Measurements from ENCODE around the gene CAMK4.
"Not testable (repeated sequence)": the region's sequence is repeated elsewhere in the genome, so short reads cannot be mapped to it uniquely, and the experiment has no call there.

The CAMK4 gene

GRCh38 chr5:111386832-111387162 lies 162.6 kb downstream of the CAMK4 start:
- DNase-seq = no peak

GRCh38 chr5:111387361-111387760 lies 163.2 kb downstream of the CAMK4 start:
- DNase-seq = no peak

- DNase-seq = no peak
These were observed 165.4 kb downstream of the CAMK4 start for GRCh38 chr5:111389390-111390082.

DNA sequence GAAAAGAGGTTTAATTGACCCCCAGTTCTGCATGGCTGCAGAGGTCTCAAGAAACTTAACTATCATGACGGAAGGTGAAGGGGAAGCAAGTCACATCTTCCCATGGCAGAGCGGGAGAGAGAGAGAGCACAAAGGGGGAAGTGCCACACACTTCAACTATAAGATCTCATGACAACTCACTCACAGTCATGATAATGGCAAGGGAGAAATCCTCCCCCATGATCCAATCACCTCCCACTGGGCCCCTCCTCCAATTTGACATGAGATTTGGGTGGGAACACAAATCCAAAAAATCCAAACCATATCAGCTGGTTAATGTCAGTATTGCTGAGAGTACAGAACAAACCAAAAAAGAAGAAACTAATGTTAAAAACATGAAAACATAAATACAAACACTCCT lies 168.0 kb downstream of the CAMK4 start:
- no peak for DNase-seq

DNA sequence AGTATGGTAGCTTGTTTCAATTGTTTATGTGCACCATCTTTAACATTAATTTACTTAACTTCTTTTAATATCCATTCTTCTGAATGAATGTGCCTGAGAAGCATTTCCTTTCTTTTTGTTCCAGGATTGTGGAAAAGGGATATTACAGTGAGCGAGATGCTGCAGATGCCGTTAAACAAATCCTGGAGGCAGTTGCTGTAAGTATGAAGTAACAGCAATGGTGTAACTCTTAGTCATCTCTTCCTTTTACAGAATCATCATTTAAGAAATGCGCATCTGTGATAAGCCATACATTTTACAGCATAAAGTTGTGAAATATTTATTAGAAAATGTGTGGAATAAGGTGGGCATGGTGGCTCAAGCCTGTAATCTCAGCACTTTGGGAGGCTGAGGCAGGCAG lies 170.4 kb downstream of the CAMK4 start:
- no peak for DNase-seq

GRCh38 chr5:111398013-111398412 lies 173.8 kb downstream of the CAMK4 start:
- DNase-seq = peak in 1 of 5 donors; percentile 15

- no peak for DNase-seq
These were observed 174.9 kb downstream of the CAMK4 start for GRCh38 chr5:111399113-111399512.

DNA sequence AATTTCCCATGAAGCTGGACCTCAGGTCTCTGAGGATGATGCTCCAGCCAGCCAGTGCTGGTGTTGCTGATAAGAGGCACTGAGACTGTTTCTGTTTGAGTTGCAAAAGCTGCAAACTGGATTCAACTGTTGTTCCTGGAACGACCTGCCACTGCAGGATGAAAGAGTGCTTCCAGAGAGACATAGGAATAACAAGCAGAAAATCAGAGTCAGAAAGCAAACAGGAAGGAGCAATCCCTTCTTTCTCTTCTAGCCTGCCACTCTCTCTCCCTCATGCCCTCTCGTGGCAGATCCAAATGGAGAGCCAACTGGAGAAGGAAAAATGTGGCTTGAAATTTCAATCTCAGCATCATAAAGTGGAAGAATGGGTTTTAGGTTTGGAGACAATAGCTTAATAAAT lies 177.7 kb downstream of the CAMK4 start:
- DNase-seq = no peak

GRCh38 chr5:111404270-111404769 lies 180.1 kb downstream of the CAMK4 start:
- no peak for DNase-seq

DNA sequence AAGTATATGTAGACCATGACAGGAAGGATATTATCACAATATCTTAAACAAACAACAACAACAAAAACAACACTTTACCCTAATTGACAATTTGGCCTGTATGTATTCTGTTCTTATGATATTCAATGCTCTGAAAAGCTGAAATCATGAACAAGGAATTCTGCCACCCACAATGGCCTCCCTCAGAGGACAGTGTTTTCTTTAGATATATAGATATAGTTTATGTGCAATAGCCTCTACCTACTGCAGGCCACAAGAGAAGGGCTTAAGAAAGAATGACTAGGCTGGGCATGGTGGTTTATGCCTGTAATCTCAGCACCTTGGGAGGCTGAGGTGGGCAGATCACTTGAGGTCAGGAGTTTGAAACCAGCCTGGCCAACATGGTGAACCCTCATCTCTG lies 183.4 kb downstream of the CAMK4 start:
- no peak for DNase-seq

DNA sequence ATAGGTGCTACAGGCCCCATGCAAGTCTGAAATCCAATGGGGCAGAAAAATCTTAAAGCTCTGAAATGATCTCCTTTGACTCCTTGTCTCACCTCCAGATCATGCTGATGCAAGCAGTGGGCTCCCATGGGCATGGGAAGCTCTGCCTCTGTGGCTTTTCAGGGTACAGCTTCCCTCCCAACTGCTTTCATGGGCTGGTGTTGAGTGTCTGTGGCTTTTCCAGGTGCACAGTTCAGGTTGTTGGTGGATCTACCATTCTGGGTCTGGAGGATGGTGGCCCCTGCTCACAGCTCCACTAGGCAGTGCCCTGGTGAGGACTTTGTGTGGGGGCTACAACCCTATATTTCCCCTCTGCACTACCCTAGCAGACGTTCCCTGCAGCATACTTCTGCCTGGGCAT lies 184.6 kb downstream of the CAMK4 start:
- no peak for DNase-seq

DNA sequence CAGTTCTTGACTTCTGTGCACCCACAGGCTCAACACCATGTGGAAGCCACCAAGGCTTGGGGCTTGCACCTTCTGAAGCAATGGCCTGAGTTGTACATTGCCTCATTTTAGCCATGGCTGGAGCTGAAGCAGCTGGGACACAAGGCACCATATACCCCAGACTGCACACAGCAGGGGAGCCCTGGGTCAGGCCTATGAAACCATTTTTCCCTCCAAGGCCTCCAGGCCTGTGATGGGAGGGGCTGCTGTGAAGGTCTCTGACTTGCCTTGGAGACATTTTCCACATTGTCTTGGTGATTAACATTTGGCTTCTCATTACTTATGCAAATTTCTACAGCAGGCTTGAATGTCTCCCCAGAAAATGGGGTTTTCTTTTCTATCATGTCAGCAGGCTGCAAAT lies 185.1 kb downstream of the CAMK4 start:
- not testable (repeated sequence) for DNase-seq

GRCh38 chr5:111410067-111410466 lies 185.9 kb downstream of the CAMK4 start:
- not testable (repeated sequence) for DNase-seq

DNA sequence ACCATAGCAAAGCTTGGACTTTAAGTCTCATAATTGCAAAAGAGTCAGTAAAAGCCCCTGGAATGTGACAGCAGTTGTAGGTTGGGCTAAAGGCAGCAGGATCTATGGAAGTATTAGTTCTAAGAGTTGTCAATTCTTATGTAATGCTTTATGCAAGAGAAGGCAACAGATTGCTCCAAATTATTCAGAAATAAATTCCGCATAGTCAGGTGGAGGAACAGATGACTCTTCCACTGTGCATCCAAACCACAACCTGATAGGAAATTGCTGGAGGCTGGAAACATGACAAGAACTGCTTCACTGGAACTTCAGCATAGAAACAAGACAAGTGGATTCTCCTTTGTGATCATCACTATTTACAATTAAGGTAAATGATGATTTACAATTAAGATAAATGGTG lies 187.1 kb downstream of the CAMK4 start:
- DNase-seq = no peak

- no peak for DNase-seq
These were observed 188.4 kb downstream of the CAMK4 start for GRCh38 chr5:111412593-111412992.

DNA sequence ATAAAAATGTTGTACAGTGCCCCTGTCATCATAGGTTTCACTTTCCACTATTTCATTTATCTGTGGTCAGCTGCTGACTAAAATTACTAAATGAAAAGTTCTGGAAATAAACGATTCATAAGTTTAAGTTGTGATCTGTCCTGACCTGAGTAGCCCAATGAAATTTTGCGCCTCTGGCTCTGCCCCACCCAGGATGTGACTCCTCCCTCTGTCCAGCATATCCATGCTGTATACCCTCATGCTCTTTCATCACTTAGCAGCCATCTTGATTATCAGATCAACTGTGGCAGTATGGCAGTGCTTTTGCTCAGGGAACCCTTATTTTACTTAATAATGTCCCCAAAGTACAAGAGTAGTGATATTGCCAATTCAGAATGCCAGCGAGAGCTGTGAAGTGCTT lies 190.9 kb downstream of the CAMK4 start:
- no peak for DNase-seq

- no peak for DNase-seq
These were observed 198.1 kb downstream of the CAMK4 start for GRCh38 chr5:111422245-111422644.

GRCh38 chr5:111422747-111423720 lies 198.8 kb downstream of the CAMK4 start:
- no peak for DNase-seq

DNA sequence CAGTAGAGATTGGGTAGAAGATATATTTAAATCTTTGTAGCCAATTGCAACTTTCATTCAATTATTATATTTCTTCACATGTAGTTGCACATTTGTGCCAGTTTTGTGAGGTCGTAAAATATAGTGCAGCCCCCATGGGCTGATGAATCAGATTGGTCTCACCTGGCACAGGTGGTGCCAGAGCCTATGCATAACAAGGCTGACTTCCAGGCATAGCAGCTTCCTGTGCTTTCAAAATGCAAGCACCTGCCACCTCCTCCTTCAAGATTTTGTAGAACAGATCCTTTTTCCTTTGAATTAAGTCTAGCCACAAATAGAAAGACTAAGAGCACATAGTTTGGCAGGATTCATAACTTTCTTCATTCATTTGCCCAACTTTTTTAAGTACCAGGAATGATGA lies 201.0 kb downstream of the CAMK4 start:
- no peak for DNase-seq

DNA sequence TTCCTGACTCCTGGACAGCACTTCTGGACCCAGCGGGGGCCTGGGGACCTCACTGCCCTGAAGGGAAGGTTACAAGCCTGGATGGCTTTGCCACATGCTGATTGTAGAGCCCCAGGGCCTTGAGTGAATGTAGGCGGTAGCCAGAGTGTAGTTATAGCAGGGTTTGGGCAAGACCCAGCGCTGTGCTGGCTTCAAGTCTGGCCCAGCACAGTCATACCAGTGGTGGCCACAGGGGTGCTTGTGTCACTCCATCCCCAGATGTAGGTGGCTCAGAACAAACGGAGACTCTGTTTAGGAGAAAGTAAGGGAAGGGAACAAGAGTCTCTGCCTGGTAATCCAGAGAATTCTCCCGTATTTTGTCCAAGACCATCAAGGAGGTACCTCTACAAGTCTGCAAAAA lies 203.6 kb downstream of the CAMK4 start:
- DNase-seq = no peak

GRCh38 chr5:111432883-111433536 lies 208.8 kb downstream of the CAMK4 start:
- DNase-seq = no peak

DNA sequence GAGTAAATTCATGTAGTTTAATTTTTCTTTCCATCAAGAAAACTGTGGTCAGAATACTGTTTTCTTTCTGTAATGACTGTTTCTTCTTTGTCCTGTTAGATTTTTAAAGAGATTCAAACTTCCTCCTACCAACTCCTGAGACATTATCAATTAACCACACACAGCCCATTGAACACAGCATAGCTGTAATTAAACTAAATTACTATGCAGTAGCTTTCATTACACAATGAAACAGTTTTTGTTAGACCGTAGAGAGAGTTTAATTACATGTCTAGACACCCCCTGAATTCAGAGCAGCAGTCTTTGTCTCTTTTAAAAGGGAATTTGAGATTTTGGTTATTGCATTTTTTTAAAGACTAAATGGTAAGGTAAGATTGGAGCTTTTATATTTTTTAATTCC lies 210.6 kb downstream of the CAMK4 start:
- DNase-seq = no peak

GRCh38 chr5:111439473-111440075 lies 215.4 kb downstream of the CAMK4 start:
- no peak for DNase-seq

Measured in T-helper 1 cell (primary cell).